Fibroblast of lung (primary cell): ENCODE measurements around the gene KBTBD13.

Source experiments
- CTCF ChIP-seq, 2 donors: IDR thresholded peaks in 1 of 2; conservative IDR thresholded peaks in 1 of 2; 1 replicate in 1 of 2; 2 replicates in 1 of 2; pipeline ENCODE4 v1.5.1; 2011 to 2012; ENCODE audit warnings: low read length in 2 of 2, control low read depth in 1 of 2, inconsistent platforms in 1 of 2, low read depth in 1 of 2, mild to moderate bottlenecking in 1 of 2
- EZH2 ChIP-seq: IDR thresholded peaks from 2 replicates; pipeline ENCODE4 v1.5.1; 2012; ENCODE audit warnings: low read length, control low read depth, mild to moderate bottlenecking; ENCODE audit errors: missing control alignments

GRCh38 chr15:65079580-65079979 lies 3.0 kb downstream of the KBTBD13 start:
- TF ChIP-seq CTCF (conservative IDR thresholded peaks at IDR 0.05 in 1 of 2, IDR thresholded peaks at IDR 0.05 in 1 of 2; ENCODE audit: low read depth in 1 of 2, low read length in 2 of 2) (no peak), EZH2 (no peak)
